GM12878 (cell line): ENCODE data around the gene MGAT4B. TPM values are rescaled to one million over a fixed set of nuclear protein-coding genes. Genes with fewer than 3 reads are reported as not detected.

Source experiments
- ATAC-seq: fragments of 200-7000 bp; cut with Tn5 transposase; 3 replicates; pipeline ENCODE4 v1.9.1; 2020; ENCODE audit warnings: mild to moderate bottlenecking, moderate library complexity
- BruUV-seq: library from RNA; stranded (reverse); fragments of 400-500 nt; replicated peaks from 2 replicates; lab custom pipeline; 2021; lab: Mats Ljungman, UMichigan
- CTCF ChIA-PET: fragments of 300-600 bp; sonication (Branson Sonifier 250); formaldehyde crosslinking; extraction: SDS; loops from one replicate; lab custom pipeline; 2021; ENCODE audit warnings: inconsistent platforms; lab: Yijun Ruan, JAX
- POLR2A ChIA-PET: fragments of 350-600 bp; formaldehyde crosslinking; extraction: SDS; loops from one replicate; lab custom pipeline; 2021; ENCODE audit warnings: inconsistent platforms; lab: Charles Lee
- RAD21 ChIA-PET: fragments of 300-600 bp; sonication (Branson Sonifier 250); formaldehyde crosslinking; loops from one replicate; lab custom pipeline; 2023; ENCODE audit warnings: antibody characterized with exemption; ENCODE audit not compliant: unreplicated experiment; lab: Charles Lee
- SMC1A ChIA-PET: fragments of 300-600 bp; sonication (Branson Sonifier 250); formaldehyde crosslinking; loops from one replicate; lab custom pipeline; 2023; ENCODE audit not compliant: unreplicated experiment, uncharacterized antibody; lab: Charles Lee
- DNase-seq: peaks from one replicate; pipeline ENCODE4 v3.0.0-alpha.2; 2011; ENCODE audit warnings: low read depth, low spot score
- FAIRE-seq: peaks from 3 replicates; lab custom pipeline; 2011; peaks lifted over from hg19 to GRCh38; lab: Jason Lieb, UNC
- H2AFZ ChIP-seq: 2 replicates; pipeline ENCODE4 v1.6.0; 2011; ENCODE audit warnings: low read depth, low read length, control low read depth; ENCODE audit not compliant: control insufficient read depth
- H3K27ac ChIP-seq: 2 replicates; pipeline ENCODE4 v1.5.1; 2011; ENCODE audit warnings: control low read depth; ENCODE audit not compliant: control insufficient read depth, insufficient read depth
- H3K27me3 ChIP-seq, 2 experiments: replicated peaks in 1 of 2; 2 replicates each; pipeline versions ENCODE4 v1.6.0 to v1.6.1; 2011; ENCODE audit warnings: low read length in 1 of 2; ENCODE audit not compliant: control insufficient read depth in 2 of 2, insufficient read depth in 2 of 2
- H3K36me3 ChIP-seq, 2 experiments: 2 replicates each; pipeline ENCODE4 v1.5.1; 2011; ENCODE audit warnings: low read length in 1 of 2; ENCODE audit not compliant: control insufficient read depth in 2 of 2, insufficient read depth in 2 of 2
- H3K4me1 ChIP-seq: 2 replicates; pipeline ENCODE4 v1.6.1; 2011; ENCODE audit warnings: mild to moderate bottlenecking, low read length, moderate library complexity, mixed read lengths; ENCODE audit not compliant: control insufficient read depth, insufficient read depth
- H3K4me2 ChIP-seq: 2 replicates; pipeline ENCODE4 v1.6.0; 2011; ENCODE audit warnings: control low read depth; ENCODE audit not compliant: control insufficient read depth, insufficient read depth
- H3K4me3 ChIP-seq: fragments of 200-600 bp; sonication (generic); 2 replicates; pipeline ENCODE4 v1.5.1; 2016
- H3K79me2 ChIP-seq: 2 replicates; pipeline ENCODE4 v1.6.0; 2011; ENCODE audit warnings: low read length; ENCODE audit not compliant: control insufficient read depth, insufficient read depth
- H3K9ac ChIP-seq: 2 replicates; pipeline ENCODE4 v1.8.0; 2011; ENCODE audit warnings: low read length, control low read depth, mixed read lengths; ENCODE audit not compliant: control insufficient read depth, insufficient read depth
- H3K9me3 ChIP-seq: replicated peaks from 3 replicates; pipeline ENCODE4 v1.5.1; 2011; ENCODE audit warnings: mild to moderate bottlenecking, low read length; ENCODE audit not compliant: control insufficient read depth, insufficient read depth
- H4K20me1 ChIP-seq: 2 replicates; pipeline ENCODE4 v1.6.0; 2011; ENCODE audit not compliant: control insufficient read depth, insufficient read depth
- BRCA1 ChIP-seq: IDR thresholded peaks from 2 replicates; pipeline ENCODE4 v1.6.1; 2011; ENCODE audit warnings: low read depth, low read length, improper control_type of control experiment
- E4F1 ChIP-seq: fragments of 450-650 bp; IDR thresholded peaks from 2 replicates; pipeline ENCODE4 v1.6.1; 2018; ENCODE audit warnings: borderline replicate concordance, mild to moderate bottlenecking; ENCODE audit not compliant: partially characterized antibody
- EED ChIP-seq: sonication (generic); IDR thresholded peaks from 2 replicates; pipeline ENCODE4 v1.6.1; 2016; ENCODE audit warnings: antibody characterized with exemption, low read depth
- FOXK2 ChIP-seq: fragments of 450-650 bp; IDR thresholded peaks from 2 replicates; pipeline ENCODE4 v1.6.1; 2017; ENCODE audit warnings: mild to moderate bottlenecking, moderate library complexity
- FOXM1 ChIP-seq: IDR thresholded peaks from 2 replicates; pipeline ENCODE4 v1.6.1; 2012; ENCODE audit warnings: low read depth, mild to moderate bottlenecking, inconsistent platforms, low read length, moderate library complexity
- GABPA ChIP-seq: IDR thresholded peaks from 2 replicates; pipeline ENCODE4 v1.6.1; 2014; ENCODE audit warnings: antibody characterized with exemption, low read depth, mild to moderate bottlenecking, inconsistent platforms
- HDAC2 ChIP-seq: fragments of 200-600 bp; sonication (generic); IDR thresholded peaks from 2 replicates; pipeline ENCODE4 v1.6.1; 2017
- MEF2A ChIP-seq: IDR thresholded peaks from 2 replicates; pipeline ENCODE4 v1.6.1; 2011; ENCODE audit warnings: low read depth, mild to moderate bottlenecking, low read length, moderate library complexity; ENCODE audit not compliant: insufficient read depth
- MTA2 ChIP-seq: fragments of 450-650 bp; IDR thresholded peaks from 2 replicates; pipeline ENCODE4 v1.6.1; 2016; ENCODE audit warnings: low read depth, mild to moderate bottlenecking, moderate library complexity
- MTA3 ChIP-seq: IDR thresholded peaks from 2 replicates; pipeline ENCODE4 v1.6.1; 2012; ENCODE audit warnings: low read length, inconsistent platforms, borderline replicate concordance
- NBN ChIP-seq: fragments of 450-650 bp; IDR thresholded peaks from 2 replicates; pipeline ENCODE4 v1.6.1; 2016
- PBX3 ChIP-seq: IDR thresholded peaks from 2 replicates; pipeline ENCODE4 v1.6.1; 2011; ENCODE audit warnings: mild to moderate bottlenecking, low read depth, low read length, moderate library complexity; ENCODE audit not compliant: insufficient replicate concordance
- PKNOX1 ChIP-seq: fragments of 450-650 bp; IDR thresholded peaks from 2 replicates; pipeline ENCODE4 v1.6.1; 2016; ENCODE audit warnings: mild to moderate bottlenecking
- RELA ChIP-seq: fragments of 450-650 bp; IDR thresholded peaks from 2 replicates; pipeline ENCODE4 v1.8.0; 2014; ENCODE audit warnings: borderline replicate concordance; ENCODE audit not compliant: partially characterized antibody
- TBL1XR1 ChIP-seq: IDR thresholded peaks from 2 replicates; pipeline ENCODE4 v1.6.1; 2012; ENCODE audit warnings: low read depth, low read length, improper control_type of control experiment
- TCF7 ChIP-seq: IDR thresholded peaks from 2 replicates; pipeline ENCODE4 v1.6.1; 2014; ENCODE audit warnings: antibody characterized with exemption, borderline replicate concordance
- WRNIP1 ChIP-seq: IDR thresholded peaks from 2 replicates; pipeline ENCODE4 v1.6.1; 2011; ENCODE audit warnings: low read depth, low read length, improper control_type of control experiment, borderline replicate concordance
- ZNF592 ChIP-seq: fragments of 450-650 bp; IDR thresholded peaks from 2 replicates; pipeline ENCODE4 v1.6.1; 2017; ENCODE audit warnings: mild to moderate bottlenecking, moderate library complexity
- WGBS: methylation state at CpG from one replicate; pipeline ENCODE4 v1.1.6; 2016; ENCODE audit warnings: low lambda C conversion rate; ENCODE audit not compliant: insufficient replicate concordance, insufficient coverage; ENCODE audit errors: missing lambda C conversion rate; 5-methylcytosine and 5-hydroxymethylcytosine counted together
- in situ Hi-C: fragments of 300-500 bp; cut with MboI; formaldehyde crosslinking; loops from 9 replicates; pipeline ENCODE4 v1.14.3; 2018; ENCODE audit warnings: mixed read lengths
- intact Hi-C: fragments of 100-400 bp; cut with micrococcal nuclease; formaldehyde crosslinking; loops from one replicate; pipeline ENCODE4 v1.14.2; 2022; ENCODE audit not compliant: unreplicated experiment
- polyA plus RNA-seq, 11 experiments: library from polyadenylated mRNA; depleted of rRNA in 4 of 11; unstranded in 6 of 11; stranded (reverse) in 5 of 11; fragments of >200 nt; fragmentation: Nextera tagmentation in 4 of 11; fragmentation: Illumina TruSeq in 1 of 11; extraction: Ambion mirVana in 4 of 11; extraction: Trizol in 1 of 11; gene quantifications; 1 replicate in 1 of 11; 2 replicates in 10 of 11; pipeline versions ENCODE4 v1.2.1 to v1.2.3, GENCODE V29; 2011 to 2016; ENCODE audit warnings: inconsistent platforms in 2 of 11, missing spikeins in 2 of 11, low read depth in 1 of 11
- total RNA-seq, 4 experiments: library from RNA; depleted of rRNA in 3 of 4; stranded (reverse); fragments of >200 nt in 3 of 4; fragmentation: Illumina TruSeq in 1 of 4; extraction: Trizol in 1 of 4; gene quantifications; 2 replicates each; pipeline versions ENCODE4 v1.2.1 to v1.2.3, GENCODE V29; 2013 to 2021

Gene MGAT4B
- total and polyA plus RNA-seq, 10 of the 15 experiments (the other 5 are each of a cell fraction or from before 2014, with no cell fraction given) = 0.60 to 82.5 (median 34.4) TPM; not detected in 1

GRCh38 chr5:179814090-179814489 lies 7.4 kb upstream of the MGAT4B start:
- intact Hi-C loops (no loop called here), in situ Hi-C loops (loop anchor here (10.0 to 25.0 kb wide), 2 partner anchors 998 to 1689 kb away; partner anchors contain the start of gene MGAT1)
- no peak for FAIRE-seq
- H4K20me1 ChIP-seq = no peaks in the 10 kb centered on the region
- H2AFZ ChIP-seq = no peak overlapping the region
- DNase-seq = no peak
- H3K36me3 ChIP-seq = no peaks in the 10 kb centered on the region; a peak in 1 of 4 replicates
- no peak for ATAC-seq
- RAD21 ChIA-PET = no interaction called here
- BruUV-seq = no TSS peak
- no peak overlapping the region for H3K27ac ChIP-seq
- no peak overlapping the region for H3K4me2 ChIP-seq
- WGBS = 86% methylated on average over 3 of the region's 3 CpGs
- CTCF ChIA-PET = interaction anchor here (1.0 kb wide), 1 partner anchor 12 kb away, joined by 3 read pairs; no protein-coding TSS in a partner anchor
- POLR2A ChIA-PET = interaction anchor here (0.5 kb wide), 1 partner anchor 61 kb away, joined by 4 read pairs; no protein-coding TSS in a partner anchor
- no peaks in the 10 kb centered on the region for H3K27me3 ChIP-seq
- SMC1A ChIA-PET = no interaction called here
- no peak overlapping the region for H3K4me3 ChIP-seq
- H3K9me3 ChIP-seq = no peaks in the 10 kb centered on the region
- H3K4me1 ChIP-seq = peaks cover 14% of the 10 kb centered on the region
- H3K9ac ChIP-seq = no peak overlapping the region
- H3K79me2 ChIP-seq = no peaks in the 10 kb centered on the region
- TF ChIP-seq NBN = no peak
- no peak for TF ChIP-seq MEF2A
- no peak for TF ChIP-seq HDAC2
- no peak for TF ChIP-seq GABPA
- TF ChIP-seq EED = no peak
- no peak for TF ChIP-seq BRCA1
- TF ChIP-seq MTA2 = no peak
- TF ChIP-seq RELA = no peak
- no peak for TF ChIP-seq TBL1XR1
- no peak for TF ChIP-seq E4F1
- no peak for TF ChIP-seq TCF7
- no peak for TF ChIP-seq PKNOX1
- TF ChIP-seq FOXK2 = no peak
- TF ChIP-seq FOXM1 = no peak
- TF ChIP-seq ZNF592 = no peak
- no peak for TF ChIP-seq WRNIP1
- TF ChIP-seq MTA3 = no peak
- TF ChIP-seq PBX3 = no peak
